GM19043 (cell line): ENCODE data around the gene CACNG3.
"Not testable (repeated sequence)": the region's sequence is repeated elsewhere in the genome, so short reads cannot be mapped to it uniquely, and the experiment has no call there.

ENCODE experiments used
- ATAC-seq: cut with Tn5 transposase; IDR thresholded peaks from one replicate; pipeline ENCODE4 v1.9.1; 2021; ENCODE audit warnings: low read depth; ENCODE audit not compliant: unreplicated experiment

Gene CACNG3

DNA sequence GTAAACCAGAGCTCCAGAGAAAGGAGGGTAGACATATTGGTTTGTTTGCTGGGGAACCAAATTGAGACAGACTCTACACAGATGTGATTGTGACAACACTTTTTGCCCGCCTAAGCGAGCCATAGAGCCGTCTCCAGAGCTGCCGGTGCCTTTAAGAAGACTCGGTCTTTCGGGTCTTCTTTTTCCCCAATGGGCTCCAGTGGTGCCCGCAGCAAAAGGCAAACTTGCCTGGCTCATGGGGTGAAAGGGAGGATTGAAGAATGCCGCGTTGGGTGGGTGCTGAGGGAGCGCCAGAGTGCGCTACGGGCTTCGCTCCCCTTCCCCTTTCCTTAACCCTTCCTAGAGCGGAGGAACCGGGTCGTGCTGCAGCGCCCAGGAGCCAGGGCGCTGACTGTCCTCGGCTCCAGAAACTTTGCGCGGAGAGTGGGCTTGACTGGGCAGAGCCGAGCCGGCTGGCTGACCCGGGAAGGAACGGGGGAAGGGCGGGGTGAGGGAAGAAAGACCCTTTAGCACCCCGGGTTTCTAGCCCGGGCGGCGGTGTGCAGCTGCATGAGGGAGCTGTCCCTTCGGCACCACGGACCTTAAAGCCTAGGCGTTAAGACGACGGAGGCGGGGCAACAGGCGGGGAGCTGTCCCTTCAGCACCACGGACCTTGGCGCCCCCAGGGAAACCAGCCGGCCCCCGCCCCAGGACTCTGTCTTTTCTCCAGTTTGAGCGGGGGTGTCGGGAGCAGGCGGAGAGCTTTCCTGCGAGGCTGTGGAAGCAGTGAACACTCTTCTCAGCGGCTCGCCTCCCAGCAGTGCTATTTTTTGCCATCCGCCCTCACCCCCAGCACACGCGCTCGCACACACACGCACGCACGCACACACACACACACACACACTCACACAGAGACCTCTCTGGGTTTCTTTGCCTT is at the start of gene CACNG3:
CACNG3 (plus strand) TSS at position 880 of the 916 bp plus-strand sequence. CDS start 420 bp downstream, outside the sequence.
- no peak for ATAC-seq

DNA sequence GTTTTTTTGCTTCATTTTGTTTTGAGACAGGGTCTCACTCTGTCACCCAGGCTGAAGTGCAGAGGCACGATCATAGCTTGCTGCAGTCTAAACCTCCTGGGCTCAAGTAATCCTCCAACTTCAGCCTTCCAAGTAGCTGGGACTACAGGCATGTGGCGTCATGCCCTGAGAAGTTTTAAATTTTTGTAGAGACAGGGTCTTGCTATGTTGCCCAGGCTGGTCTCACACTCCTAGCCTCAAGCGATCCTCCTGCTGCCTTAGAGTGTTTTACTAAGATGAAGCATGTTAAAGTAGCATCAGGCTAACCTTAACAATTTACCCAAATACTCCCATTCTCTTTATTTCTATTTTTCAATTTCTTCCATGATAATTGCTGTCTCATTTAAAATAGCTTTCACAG is 49.2 kb upstream of the CACNG3 start:
- no peak for ATAC-seq

DNA sequence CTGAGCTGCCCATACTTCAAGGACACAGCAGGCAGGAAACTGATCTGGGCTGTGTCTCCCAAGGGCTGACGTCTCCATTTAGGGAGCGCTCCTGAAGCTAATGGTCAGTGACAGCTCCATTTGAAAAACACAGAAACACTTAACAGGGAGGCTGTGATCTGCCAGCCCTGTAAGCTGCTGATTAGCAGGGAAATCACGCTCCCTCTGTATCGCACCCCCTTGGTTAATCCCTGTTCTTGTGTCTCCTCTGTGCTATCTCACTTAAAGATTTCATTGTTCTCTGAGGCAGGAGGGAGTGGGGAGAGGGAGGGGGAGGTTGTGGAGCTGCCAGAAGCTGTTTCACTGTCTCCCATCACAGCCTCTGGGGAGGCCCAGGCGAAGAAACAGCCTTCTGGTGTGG is 47.4 kb upstream of the CACNG3 start:
- ATAC-seq: no peak

DNA sequence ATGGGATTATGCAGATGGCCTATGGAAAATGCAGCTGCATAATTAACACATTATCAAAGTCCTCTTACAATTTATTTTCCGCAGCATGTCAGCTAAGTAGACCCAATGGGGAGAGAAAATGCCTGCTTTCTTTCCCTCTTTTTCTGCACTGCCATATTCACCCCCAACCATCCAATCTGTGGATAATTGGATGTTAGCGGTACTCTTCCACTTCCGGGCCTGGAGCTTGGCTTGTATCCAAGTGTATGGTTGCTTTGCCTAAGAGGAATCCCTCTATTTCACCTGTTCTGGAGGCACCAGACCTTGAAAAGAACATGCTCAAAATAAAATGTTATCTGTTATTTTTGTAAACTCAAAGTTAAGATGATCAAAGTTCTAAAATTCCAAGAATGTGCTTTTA is 41.1 kb upstream of the CACNG3 start:
- no peak for ATAC-seq

- ATAC-seq: no peak
Observed at GRCh38 chr16:24216961-24217360, 39.2 kb upstream of the CACNG3 start.

DNA sequence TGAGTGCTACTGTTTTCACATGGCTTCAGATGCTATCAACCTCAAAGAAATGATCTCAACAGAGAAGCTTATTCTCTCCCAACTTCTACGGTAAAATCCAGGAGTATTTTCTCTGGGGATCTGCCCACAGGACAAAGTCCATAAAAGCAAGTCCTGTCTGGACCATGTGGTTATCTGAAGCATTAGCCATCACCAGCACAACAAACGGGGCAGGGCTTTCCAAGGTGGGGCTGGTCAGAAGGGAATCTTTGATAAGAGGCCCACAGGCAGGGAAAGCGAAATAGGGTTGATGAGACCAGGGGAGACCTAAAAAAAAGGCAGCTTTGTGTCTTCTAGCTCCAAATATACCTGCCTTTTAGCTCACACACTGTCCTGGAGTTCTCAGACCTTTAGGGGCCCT is 38.7 kb upstream of the CACNG3 start:
- no peak for ATAC-seq

GRCh38 chr16:24218299-24218698 is 37.8 kb upstream of the CACNG3 start:
- no peak for ATAC-seq

- no peak for ATAC-seq
Observed at GRCh38 chr16:24221219-24221618, 34.9 kb upstream of the CACNG3 start.

DNA sequence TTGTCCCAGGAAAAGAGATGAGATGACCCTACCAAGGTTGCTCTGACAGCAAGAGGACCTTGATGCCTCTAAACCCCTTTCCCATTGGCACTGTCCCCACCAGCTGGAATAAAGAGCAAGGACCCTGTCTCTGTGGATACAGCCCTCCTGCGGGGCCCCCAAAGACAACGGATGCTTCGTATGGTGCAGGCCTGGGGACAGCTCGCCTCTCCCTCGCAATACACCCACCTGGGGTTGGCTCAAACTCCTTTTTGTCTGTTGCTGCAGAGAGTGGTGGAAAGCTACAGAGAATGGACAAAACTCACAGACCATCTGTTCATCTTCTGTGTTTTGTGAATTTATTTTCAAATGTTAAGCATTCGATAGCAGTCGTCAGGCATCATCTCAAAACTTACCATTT is 27.6 kb upstream of the CACNG3 start:
- no peak for ATAC-seq

- no peak for ATAC-seq
Observed at GRCh38 chr16:24232936-24233335, 23.2 kb upstream of the CACNG3 start.

GRCh38 chr16:24234737-24235136 is 21.4 kb upstream of the CACNG3 start:
- no peak for ATAC-seq

DNA sequence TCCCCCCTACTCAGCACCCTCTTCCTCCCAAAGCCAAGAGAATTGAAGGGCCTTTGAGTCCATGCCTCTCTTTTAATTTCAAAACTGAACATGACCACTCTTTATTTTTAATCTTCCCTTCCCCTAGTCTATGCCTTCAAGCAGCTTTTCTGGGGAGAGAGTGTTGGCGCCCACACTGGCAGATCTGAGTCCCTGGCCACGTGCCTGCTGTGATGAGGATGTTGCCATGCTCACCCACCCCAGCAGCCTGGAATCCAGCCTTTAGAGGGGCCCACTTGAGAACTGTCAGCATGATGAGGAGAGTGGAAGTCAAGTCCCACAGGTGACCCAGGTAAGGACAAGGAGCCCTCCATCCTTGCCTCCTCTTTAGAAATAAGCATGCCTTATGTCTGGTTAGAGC is 20.3 kb upstream of the CACNG3 start:
- ATAC-seq: no peak

GRCh38 chr16:24238846-24239245 is 17.3 kb upstream of the CACNG3 start:
- not testable (repeated sequence) for ATAC-seq

- ATAC-seq: no peak
Observed at GRCh38 chr16:24246911-24247607, 9.1 kb upstream of the CACNG3 start.

DNA sequence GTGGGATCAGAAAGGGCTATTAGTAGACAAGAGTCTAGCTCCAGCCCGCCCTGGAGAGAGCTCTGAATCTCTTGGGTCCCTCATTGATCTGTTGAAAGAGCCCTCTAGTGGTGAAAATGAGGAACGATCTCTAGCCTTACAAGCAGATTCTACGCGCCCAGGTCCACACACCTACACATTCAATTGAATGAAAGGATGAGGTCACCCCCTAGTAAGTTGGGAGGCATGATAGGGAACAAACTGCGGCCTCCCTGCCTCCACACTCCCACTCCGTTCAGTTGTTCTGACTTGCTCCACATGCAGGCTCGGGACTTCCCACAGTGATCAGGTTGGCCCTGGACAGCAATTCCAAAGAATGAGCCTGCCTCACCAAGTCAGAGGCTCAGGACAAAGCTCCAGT is 2.9 kb upstream of the CACNG3 start:
- ATAC-seq: peak; percentile 63

GRCh38 chr16:24257958-24258357 is 1.8 kb downstream of the CACNG3 start:
- no peak for ATAC-seq

DNA sequence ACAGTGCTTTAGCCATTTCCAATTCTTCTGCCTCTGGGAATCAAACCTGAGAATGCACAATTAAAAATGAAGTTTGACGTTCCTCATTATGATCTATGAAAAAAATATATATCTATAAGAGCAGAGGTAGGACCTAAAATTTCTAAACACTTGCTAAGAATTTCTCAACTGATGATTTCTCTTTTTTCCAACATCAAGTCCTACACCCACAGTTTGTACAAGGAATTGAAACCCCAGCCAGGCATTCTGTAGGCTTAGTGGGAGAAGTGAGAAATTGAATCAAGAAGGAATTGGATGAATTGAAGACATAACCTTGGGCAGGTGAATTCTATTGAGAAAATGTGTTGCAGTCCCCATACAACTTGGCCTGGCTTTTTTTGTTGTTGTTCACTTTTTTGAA is 2.7 kb downstream of the CACNG3 start:
- no peak for ATAC-seq

GRCh38 chr16:24262816-24263215 is 6.7 kb downstream of the CACNG3 start:
- no peak for ATAC-seq

DNA sequence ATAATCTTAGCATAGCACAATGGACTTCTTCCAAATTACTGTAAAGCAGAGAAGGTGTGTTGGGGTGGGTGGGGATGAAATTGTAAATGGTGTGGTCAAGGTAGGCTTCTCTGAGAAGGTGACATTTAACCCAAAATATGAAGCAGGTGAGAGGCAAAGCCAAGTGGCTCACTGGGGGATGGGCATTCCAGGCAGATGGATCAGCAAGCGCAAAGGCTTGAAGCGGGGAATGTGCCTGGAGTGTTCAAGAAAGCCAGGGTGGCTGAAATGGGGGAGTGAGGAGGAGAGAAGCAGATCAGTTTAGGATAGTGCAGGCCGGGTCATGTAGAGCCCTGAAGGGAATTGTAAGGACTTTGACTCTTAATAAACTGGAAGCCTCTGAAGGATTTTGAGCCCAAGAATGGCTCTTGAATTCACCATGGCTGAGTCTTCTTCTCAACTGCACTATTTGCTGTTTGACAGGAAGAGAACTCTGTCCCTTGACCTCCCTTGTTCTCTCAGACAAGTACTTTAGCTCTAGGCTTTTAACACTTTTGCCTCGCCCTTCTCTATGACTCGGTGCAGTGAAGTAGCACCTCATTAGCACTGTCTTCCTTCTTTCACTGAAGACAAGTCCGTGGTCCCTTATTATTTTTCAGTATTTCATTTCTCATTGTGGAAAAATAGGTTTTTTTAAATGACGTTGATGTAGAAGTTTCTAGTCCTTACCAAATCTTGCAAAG is 14.7 kb downstream of the CACNG3 start:
- no peak for ATAC-seq

- no peak for ATAC-seq
Observed at GRCh38 chr16:24272379-24272778, 16.2 kb downstream of the CACNG3 start.

- ATAC-seq: no peak
Observed at GRCh38 chr16:24273508-24274182, 17.5 kb downstream of the CACNG3 start.
